Ishikawa (cell line): ENCODE results near the gene PRKCH.

ENCODE experiments used
- CEBPB ChIP-seq: IDR thresholded peaks from 2 replicates; pipeline ENCODE4 v1.6.1; 2012
- CREB1 ChIP-seq: IDR thresholded peaks from 2 replicates; pipeline ENCODE4 v1.6.1; 2012; ENCODE audit warnings: low read depth
- EGR1 ChIP-seq: IDR thresholded peaks from 2 replicates; pipeline ENCODE4 v1.6.1; 2012
- EP300 ChIP-seq: IDR thresholded peaks from 2 replicates; pipeline ENCODE4 v1.6.1; 2012; ENCODE audit warnings: borderline replicate concordance
- MAX ChIP-seq: IDR thresholded peaks from 2 replicates; pipeline ENCODE4 v1.6.1; 2012
- NFIC ChIP-seq: IDR thresholded peaks from 2 replicates; pipeline ENCODE4 v1.6.1; 2012
- RAD21 ChIP-seq: IDR thresholded peaks from 2 replicates; pipeline ENCODE4 v1.6.1; 2012; ENCODE audit warnings: low read depth
- REST ChIP-seq: IDR thresholded peaks from 2 replicates; pipeline ENCODE4 v1.6.1; 2012; ENCODE audit warnings: low read depth, mild to moderate bottlenecking
- TAF1 ChIP-seq: IDR thresholded peaks from 2 replicates; pipeline ENCODE4 v1.6.1; 2012; ENCODE audit warnings: low read depth, mild to moderate bottlenecking
- TEAD4 ChIP-seq: IDR thresholded peaks from 2 replicates; pipeline ENCODE4 v1.6.1; 2012
- USF1 ChIP-seq: IDR thresholded peaks from 2 replicates; pipeline ENCODE4 v1.6.1; 2012
- YY1 ChIP-seq: IDR thresholded peaks from 2 replicates; pipeline ENCODE4 v1.6.1; 2012; ENCODE audit warnings: low read depth

- TF ChIP-seq TAF1 (no peak), EP300 (no peak), YY1 (no peak), EGR1 (no peak), CREB1 (no peak), NFIC (no peak), MAX (no peak), CEBPB (no peak), RAD21 (no peak), TEAD4 (no peak), REST (no peak), USF1 (no peak)
Measured at GRCh38 chr14:61335049-61335448, 13.7 kb downstream of the PRKCH start.
